ENCODE data around the gene DLX6.
A peak's percentile ranks its signal among the peaks of the same experiment; 100 is the strongest.

The DLX6 gene

DNA sequence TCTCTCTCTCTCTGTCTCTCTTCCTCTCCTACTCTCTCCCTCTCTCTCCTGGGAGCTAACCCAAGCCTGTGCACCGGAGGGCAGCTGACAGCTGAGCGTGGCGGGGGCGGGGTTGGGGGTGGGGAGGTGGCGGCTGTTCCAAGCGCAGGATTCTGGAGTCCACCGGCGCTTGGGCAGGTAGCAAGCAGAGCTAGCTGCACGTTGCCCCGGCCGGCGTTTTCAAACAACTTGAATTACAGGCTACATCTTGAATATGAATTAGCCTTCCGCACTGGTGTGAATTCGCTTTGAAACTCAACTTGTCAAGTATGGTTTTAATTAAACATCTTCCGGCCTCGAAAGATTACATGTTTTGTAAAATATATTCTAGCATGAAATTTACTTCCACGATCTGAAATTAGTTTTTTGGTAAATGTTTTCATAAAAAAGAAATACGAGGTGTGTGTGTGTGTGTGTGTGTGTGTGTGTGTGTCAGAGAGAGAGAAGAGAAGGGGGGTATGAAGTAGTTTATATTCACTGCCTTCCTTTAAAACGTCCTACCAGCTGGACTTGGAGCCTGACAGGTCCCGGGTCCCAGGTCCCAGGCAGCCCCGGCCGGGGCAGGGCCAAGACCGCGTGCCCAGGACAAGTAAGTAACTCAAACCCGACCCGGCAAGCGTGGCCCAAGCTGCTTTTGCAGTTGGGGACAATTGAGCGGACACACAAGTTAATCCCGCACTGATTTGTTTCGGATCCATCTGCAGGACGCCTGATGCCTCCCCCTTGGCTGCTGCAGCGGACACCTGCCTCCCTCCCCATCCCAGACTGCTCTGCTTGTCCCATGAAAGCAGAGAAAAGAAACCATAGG is 9.0 kb upstream of the DLX6 start:
- peak in 1 of 2 experiments; percentile 76 for DNase-seq

DNA sequence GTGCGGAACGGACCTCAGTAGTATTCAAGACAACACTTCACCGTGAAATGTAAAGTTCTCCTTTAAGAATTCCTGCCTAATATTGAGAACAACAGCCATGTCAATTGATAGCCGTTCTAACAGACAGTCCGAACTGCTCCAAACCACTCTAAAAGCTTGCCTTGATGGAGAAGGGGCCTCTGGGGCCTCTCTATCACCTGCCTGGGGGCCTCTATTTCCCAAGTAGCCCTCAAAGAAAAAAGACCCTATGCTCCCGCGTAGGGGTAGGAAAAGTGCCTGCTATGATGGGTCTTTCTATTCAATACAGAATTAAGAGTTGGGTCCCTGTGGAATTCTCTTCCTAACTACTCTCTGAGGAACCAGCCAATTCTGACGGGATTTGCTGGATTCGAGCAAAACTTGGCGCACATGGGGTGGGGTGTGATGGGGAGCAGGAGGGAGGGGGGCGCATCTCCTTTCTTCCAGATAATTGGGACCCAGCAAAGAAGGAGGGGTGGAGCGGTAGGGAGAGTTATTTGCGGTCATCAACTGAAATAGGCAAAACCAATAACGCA is 8.3 kb upstream of the DLX6 start:
- DNase-seq = no peak

DNA sequence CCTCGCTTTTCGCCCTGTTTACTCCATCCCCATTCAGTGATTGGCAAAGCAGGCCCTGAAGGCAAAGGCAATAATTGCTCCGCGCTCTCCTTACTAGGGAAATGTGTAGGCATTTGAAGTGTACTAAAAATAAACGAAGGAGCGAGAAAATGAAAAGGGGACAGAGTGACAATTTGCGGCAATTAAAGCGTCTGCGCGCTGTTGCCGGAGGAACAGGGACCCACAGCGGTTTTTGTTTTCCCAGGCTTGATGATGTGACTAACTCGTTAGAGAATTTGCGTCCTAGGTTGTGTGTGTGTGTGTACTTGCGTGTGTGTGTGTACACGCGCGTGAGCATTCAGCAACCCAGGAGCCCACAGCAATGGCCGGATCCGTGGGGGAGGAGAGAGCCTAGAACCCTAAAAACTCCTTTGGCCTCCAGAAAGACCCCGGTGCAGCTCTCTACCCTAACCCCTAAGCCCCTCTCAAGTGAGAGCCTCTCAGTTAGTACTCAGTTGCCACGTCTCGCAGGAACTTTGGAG is 7.8 kb upstream of the DLX6 start:
- peak in 1 of 2 experiments; percentile 21 for DNase-seq

DNA sequence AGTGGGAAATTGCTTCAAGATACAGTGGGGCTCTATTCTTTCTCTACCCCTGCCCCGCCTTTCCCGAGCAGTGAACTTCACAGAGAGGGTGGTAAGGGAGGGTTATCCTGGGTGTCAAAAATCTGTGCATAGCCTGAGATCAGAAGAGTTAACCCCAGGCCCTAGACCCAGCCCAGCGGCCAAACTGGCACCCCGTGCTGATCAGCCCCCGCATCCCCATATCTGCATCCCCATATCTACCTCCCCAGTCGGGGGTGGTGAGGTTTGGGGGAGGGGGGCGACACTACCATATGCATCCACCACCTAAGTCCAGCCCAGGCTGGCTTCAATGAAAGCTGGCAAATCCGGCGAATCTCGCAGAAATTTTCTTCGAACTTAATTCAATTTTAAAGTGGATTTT is 7.0 kb upstream of the DLX6 start:
- no peak for DNase-seq

- DNase-seq = no peak
These were observed 6.6 kb upstream of the DLX6 start for GRCh38 chr7:96998744-96999143.

GRCh38 chr7:97001221-97001620 is 4.1 kb upstream of the DLX6 start:
- no peak for DNase-seq

DNA sequence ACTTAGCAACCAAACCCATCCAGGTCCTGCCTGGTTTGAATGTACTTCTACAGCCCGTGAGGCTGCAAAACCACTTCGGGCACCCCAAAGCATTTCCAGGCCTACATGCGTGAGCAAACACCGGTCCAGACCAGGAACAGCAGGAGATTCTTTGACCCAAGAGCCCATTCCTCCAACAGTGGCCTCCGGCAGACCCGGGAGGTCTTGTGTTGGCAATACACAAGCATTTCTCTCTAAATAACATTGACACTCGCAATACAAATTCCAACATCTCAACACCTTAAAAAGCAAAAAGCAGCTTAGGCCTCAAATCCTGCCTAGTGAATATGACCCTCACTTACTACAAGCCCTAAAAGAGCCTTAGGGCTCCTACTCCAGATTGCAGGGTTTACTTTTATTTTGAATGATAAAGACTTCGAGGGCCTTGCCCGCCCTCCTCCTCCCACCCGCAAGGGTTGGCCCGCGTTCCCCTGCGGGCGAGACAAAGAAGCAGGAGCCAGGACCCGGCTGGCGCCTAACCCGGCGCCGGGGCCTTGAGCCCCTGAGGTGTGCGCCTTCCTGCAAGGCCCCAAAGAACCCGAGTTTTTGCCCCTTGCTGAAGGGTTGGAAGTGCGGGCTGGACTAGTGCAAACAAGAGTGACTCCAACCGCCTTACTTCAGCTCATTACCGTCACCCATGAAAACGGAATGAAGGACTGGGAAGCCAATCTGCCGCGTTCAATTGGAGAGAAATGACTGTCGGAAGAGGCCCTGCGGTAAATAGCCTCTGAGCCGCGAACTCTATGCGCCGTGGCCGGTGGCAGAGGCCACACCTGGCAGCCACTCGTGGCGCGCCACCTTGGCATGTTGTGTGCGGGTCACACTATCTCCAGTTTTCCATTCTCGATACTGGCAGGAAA is 3.4 kb upstream of the DLX6 start:
- DNase-seq = no peak

DNA sequence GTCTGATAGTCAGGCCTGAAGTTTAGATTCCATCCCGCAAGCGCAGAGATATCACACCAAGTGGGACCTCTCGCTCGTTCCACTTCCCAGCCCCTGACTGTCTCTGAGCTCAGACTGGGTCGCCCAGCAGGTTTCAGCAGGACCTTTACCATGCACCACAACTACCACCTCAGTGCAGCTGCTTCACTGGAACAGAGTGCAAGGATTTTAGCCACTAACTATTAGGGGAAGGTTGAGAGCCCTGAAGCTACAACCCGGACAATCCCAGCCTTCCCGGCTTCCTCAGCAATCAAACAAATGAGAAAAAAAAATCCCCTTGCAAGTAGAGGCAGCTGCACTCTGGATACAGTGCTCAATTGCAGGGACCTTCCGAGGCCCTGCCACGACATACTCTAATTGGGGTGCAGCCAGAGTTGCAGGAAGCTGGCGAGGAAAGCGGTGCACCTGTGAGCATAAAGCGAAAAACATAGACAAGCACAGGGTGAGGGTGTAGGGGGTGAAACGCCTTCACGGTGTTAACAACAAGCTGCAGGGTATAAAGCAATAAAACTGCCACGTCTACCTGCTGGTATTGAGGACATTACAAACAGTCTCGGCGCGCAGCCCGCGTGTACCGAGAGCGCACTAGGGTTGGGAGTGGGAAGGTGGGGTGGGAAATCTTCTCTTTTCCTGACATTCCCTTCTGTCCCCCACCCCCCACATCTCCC is 2.6 kb upstream of the DLX6 start:
- peak in 1 of 2 experiments; percentile 44 for DNase-seq

DNA sequence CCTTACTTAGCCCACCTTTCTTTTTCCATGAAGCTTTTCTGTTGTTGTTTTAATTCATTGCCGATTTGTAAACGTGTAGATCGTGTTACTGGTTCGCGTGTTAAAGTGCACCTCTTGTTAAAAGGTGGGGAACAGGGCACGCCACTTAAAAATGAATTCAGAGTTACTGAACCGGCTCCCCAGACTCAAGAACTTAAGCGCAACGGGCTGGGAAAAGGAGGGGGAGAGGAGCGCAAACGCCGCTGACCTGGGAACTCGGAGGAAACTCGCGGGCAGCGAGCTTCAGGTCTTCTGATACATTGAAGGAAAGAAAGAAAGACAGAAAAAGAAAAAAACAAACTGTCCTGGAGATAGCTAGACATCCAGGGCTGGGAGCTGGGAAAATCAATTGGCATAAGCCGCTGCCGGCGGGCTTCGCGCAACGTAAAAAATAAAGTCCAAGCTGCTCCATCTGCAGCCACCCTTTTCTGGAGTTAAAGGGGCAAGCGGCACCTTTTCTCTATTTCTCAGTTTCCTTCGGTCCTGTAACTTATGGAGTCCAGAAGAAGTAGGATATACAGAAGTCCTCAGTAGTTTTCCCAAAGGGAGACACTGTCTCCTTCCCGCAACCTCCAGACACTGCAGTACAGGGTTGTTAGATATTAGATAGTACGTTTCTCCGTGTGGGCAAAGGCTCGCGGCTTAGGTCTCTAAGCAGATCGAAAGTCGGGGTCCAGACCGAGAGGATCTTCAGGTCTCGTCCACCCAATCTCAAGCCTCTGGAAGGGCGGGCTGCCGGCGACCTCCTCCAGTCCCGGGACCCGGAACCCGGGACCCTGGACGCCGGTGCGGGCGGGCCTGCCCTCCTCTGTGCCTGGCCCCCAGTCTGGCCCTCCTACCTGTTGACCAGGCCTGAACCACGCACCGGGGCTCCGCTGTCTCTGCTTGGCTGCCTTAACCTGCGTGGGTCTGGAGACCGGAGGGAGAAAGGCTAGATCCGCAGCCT is 1.8 kb upstream of the DLX6 start:
- peak in 1 of 2 experiments; percentile 52 for DNase-seq

- peak; percentile 72 to 78 for DNase-seq
These were observed 838 bp upstream of the DLX6 start for GRCh38 chr7:97004247-97005182.

GRCh38 chr7:97006055-97006815 is 882 bp downstream of the DLX6 start:
- DNase-seq = peak; percentile 65 to 90

- no peak for DNase-seq
These were observed 1.6 kb downstream of the DLX6 start for GRCh38 chr7:97006816-97007582.

GRCh38 chr7:97007583-97007861 is 2.2 kb downstream of the DLX6 start:
- no peak for DNase-seq

DNA sequence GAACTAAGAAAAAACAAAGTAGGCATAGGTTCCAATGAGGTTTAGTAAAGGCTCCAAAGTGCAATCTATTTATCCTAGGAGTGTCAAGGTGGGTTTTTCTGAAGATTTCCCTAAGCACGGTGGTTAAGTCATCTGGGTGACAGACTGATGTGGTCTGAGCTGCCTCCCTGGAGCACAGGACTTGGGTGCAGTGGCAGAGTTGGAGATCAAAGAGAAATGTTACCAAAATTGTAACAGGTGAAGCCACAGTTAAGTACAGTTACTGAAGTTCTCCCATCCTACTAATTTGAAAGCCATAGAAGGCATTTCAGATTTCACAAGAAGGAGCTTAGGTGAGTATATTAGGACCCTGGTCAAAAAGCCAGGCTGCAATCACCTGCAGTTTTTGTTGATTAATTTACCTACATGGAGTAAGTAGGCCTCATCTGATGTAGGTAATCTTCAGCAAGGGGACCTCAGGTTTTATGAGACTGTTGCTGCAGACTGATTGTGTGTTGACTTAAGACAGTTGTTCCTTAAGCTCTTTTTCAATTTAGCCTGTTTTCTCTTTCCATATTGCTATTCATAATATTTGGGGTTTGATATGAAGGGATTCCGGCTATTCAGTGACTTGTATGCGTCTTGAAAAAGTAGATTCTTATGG is 3.0 kb downstream of the DLX6 start:
- DNase-seq = no peak

DNA sequence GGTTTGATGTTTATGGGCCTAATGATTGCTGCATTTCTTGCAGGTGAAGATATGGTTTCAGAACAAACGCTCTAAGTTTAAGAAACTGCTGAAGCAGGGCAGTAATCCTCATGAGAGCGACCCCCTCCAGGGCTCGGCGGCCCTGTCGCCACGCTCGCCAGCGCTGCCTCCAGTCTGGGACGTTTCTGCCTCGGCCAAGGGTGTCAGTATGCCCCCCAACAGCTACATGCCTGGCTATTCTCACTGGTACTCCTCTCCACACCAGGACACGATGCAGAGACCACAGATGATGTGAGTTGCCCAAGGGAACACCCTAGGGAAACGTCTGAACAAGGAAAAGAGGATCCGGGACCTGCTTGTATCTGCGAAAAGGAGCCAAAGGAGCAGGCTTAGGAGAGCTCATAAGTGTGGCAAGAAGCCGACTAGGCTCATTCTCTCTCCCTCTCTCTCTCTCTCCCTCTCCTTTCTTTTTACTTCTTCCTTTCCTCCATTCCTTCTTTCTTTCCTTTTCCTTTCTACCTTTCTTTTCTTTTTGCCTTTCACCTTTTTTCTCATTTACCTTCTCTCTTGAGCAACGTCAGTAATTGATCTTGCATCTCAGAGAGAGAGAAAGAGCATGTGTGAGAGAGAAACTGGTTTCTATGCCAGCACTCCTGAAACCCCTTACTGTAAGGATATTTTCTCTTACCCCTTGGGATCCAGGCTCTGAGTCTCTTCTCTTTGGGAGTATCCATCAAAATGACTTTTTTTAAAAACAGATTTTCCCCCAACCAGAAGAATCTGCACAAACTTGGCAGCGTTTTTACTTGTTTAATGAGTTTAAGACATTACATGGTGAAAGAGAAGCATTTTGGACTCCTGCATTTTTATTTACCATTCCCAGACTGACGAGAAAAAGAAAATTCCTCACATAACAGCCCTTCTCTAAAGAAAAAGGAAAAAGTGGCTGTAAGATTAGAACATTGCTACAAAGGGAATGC is 4.7 kb downstream of the DLX6 start:
- no peak for DNase-seq

GRCh38 chr7:97011104-97011503 is 5.8 kb downstream of the DLX6 start:
- DNase-seq = no peak

Data from NCI-H526 (cell line).